Activated gamma-delta T cell treated with anti-CD3 and anti-CD28 coated beads, Interleukin-2, amount 50 U/mL, for 16 hours (primary cell): ENCODE measurements around the gene SGO2.
"Not testable (repeated sequence)": the region's sequence is repeated elsewhere in the genome, so short reads cannot be mapped to it uniquely, and the experiment has no call there.

Source experiments
- DNase-seq: peaks from one replicate; pipeline ENCODE4 v3.0.0-alpha.2; 2020; ENCODE audit warnings: low read depth

SGO2 gene

GRCh38 chr2:200624026-200624425 is 98.0 kb downstream of the SGO2 start:
- no peak for DNase-seq

- no peak for DNase-seq
Observed at GRCh38 chr2:200624658-200625057, 98.7 kb downstream of the SGO2 start.

GRCh38 chr2:200625282-200625681 is 99.3 kb downstream of the SGO2 start:
- DNase-seq, result no peak

- no peak for DNase-seq
Observed at GRCh38 chr2:200625958-200626363, 100.0 kb downstream of the SGO2 start.

- no peak for DNase-seq
Observed at GRCh38 chr2:200627110-200627770, 101.2 kb downstream of the SGO2 start.

- not testable (repeated sequence) for DNase-seq
Observed at GRCh38 chr2:200628461-200628860, 102.5 kb downstream of the SGO2 start.

- no peak for DNase-seq
Observed at GRCh38 chr2:200631287-200631686, 105.3 kb downstream of the SGO2 start.
